ENCODE measurements around the gene METAP1D. TPM values are rescaled to one million over a fixed set of nuclear protein-coding genes. Genes with fewer than 3 reads are reported as not detected.
"Not testable (repeated sequence)": the region's sequence is repeated elsewhere in the genome, so short reads cannot be mapped to it uniquely, and the experiment has no call there.

The METAP1D gene
- total and polyA plus RNA-seq, 2 experiments from 2014 or later: 4.1 to 6.9 TPM

DNA sequence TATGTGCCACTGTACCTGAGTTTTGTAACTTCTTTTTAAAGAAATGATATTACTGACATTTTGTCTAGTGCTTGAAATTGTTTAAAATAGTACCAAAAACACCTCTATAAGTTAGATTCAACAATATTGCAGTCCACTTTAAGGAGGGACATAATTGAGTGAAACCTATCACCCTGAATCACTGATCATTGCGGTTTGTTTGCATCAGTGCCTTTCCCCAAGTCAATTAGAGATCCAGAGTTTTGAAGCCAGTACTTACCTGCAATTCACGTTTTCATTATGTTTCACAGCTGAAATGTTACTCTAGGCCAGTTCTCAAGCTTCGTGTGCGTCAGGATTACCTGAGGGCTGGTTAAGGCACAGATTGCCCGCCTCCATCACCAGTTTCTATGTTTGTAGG lies 58.9 kb downstream of the METAP1D start:
- DNase-seq: no peak
- H3F3A ChIP-seq (ENCODE audit: insufficient read depth): no peaks in the 10 kb centered on the region
- H4K20me1 ChIP-seq (ENCODE audit: insufficient read depth): no peaks in the 10 kb centered on the region
- no peaks in the 10 kb centered on the region for H3K4me1 ChIP-seq (ENCODE audit: insufficient read depth)
- H3K27ac ChIP-seq: no peak overlapping the region
- in situ Hi-C loops (cut with MboI): no loop called here
- no peak overlapping the region for H3K4me2 ChIP-seq (ENCODE audit: unreplicated experiment)
- H3K27me3 ChIP-seq (replicated peaks; ENCODE audit: insufficient read depth): no peaks in the 10 kb centered on the region
- H3K79me2 ChIP-seq (ENCODE audit: insufficient read depth): no peaks in the 10 kb centered on the region
- WGBS, 2 experiments (ENCODE audit: low coverage in 1 of 2, low lambda C conversion rate in 2 of 2, missing lambda C conversion rate in 2 of 2): 95 to 99% methylated on average over 5 of the region's 5 CpGs
- no peak overlapping the region for H3K4me3 ChIP-seq
- no peak overlapping the region for H2AFZ ChIP-seq
- no peak for TF ChIP-seq EZH2 (IDR thresholded peaks at IDR 0.05; ENCODE audit: insufficient read depth, poor library complexity, severe bottlenecking)
- TF ChIP-seq EZH2phosphoT487 (IDR thresholded peaks at IDR 0.05; ENCODE audit: insufficient read depth, low read depth): no peak
- no peaks in the 10 kb centered on the region for H3K36me3 ChIP-seq (ENCODE audit: low read depth)
- H3K9ac ChIP-seq: no peak overlapping the region
- no peaks in the 10 kb centered on the region for H3K9me2 ChIP-seq (ENCODE audit: insufficient read depth)
- no peaks in the 10 kb centered on the region for H3K9me3 ChIP-seq (ENCODE audit: low read depth)

DNA sequence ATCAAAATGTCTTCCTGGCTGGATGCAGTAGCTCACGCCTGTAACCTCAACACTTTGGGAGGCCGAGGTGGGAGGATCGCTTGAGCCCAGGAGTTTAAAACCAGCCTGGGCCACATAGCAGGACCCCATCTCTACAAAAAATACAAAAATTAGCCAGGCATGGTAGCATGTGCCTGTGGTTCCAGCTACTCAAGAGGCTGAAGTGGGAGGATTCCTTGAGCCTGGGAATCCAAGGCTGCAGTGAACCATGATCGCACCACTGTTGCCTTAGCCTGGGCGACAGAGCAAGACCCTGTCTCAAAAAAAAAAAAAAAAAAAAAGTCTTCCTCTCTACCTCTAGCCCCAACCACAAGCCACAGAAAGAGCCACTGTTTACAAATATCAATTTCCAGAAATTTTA lies 60.4 kb downstream of the METAP1D start:
- H3K4me2 ChIP-seq (ENCODE audit: unreplicated experiment); DNase-seq; H3K4me3 ChIP-seq; H3K27ac ChIP-seq; H3K79me2 ChIP-seq (ENCODE audit: insufficient read depth); in situ Hi-C loops (cut with MboI); H3K9ac ChIP-seq; H4K20me1 ChIP-seq (ENCODE audit: insufficient read depth); H3K9me3 ChIP-seq (ENCODE audit: low read depth); H3K36me3 ChIP-seq (ENCODE audit: low read depth); H3K27me3 ChIP-seq (replicated peaks; ENCODE audit: insufficient read depth); H3K4me1 ChIP-seq (ENCODE audit: insufficient read depth); H2AFZ ChIP-seq; H3F3A ChIP-seq (ENCODE audit: insufficient read depth); H3K9me2 ChIP-seq (ENCODE audit: insufficient read depth): not testable (repeated sequence)
- 95 to 97% methylated on average over 4 to 5 of the region's 5 CpGs for WGBS, 2 experiments (ENCODE audit: low coverage in 1 of 2, low lambda C conversion rate in 2 of 2, missing lambda C conversion rate in 2 of 2)

DNA sequence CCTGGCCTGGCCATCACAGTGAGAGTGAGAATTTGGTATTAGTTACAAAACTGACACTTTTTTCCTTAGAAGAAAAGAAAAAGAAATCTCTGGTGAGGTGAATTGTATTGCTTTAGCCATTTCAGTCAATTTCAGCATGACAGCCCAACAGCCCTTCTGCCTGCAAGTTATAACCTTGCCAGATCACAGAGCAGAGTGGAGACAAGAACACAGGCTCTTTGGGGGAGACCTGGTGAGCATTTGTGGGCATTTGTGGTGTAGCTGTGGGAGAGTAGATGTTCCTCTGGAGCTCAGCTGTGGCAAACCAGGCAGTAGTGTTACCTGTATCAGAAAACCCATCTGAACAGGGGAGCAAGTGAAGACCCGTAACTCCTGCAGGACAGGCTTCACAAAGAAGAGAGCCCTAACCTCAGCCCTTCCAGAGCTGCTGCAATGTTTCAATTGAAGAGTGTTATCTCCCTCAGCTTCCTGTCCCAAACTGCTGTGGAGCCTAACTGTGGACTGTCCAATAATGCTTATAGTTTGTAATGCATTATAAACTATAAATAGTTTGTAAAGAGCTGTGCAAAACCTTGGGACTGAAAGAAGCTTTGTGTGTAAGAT lies 62.8 kb downstream of the METAP1D start:
- Histone ChIP-seq H3F3A (ENCODE audit: insufficient read depth) (no peaks in the 10 kb centered on the region), H3K4me1 (ENCODE audit: insufficient read depth) (no peaks in the 10 kb centered on the region), H3K79me2 (ENCODE audit: insufficient read depth) (no peaks in the 10 kb centered on the region), H3K9me2 (ENCODE audit: insufficient read depth) (no peaks in the 10 kb centered on the region), H3K36me3 (ENCODE audit: low read depth) (peaks cover 3% of the 10 kb centered on the region; the same call in 1 of the 2 replicates), H3K27ac (no peak overlapping the region), H4K20me1 (ENCODE audit: insufficient read depth) (no peaks in the 10 kb centered on the region), H3K4me2 (ENCODE audit: unreplicated experiment) (no peak overlapping the region), H3K9me3 (ENCODE audit: low read depth) (no peaks in the 10 kb centered on the region), H3K27me3 (replicated peaks; ENCODE audit: insufficient read depth) (no peaks in the 10 kb centered on the region), H2AFZ (no peak overlapping the region), H3K4me3 (no peak overlapping the region), H3K9ac (no peak overlapping the region)
- 88 to 100% methylated on average over 1 of the region's 1 CpG for WGBS, 2 experiments (ENCODE audit: low coverage in 1 of 2, low lambda C conversion rate in 2 of 2, missing lambda C conversion rate in 2 of 2)
- in situ Hi-C loops (cut with MboI): no loop called here
- no peak for TF ChIP-seq EZH2phosphoT487 (IDR thresholded peaks at IDR 0.05; ENCODE audit: insufficient read depth, low read depth)
- no peak for DNase-seq

DNA sequence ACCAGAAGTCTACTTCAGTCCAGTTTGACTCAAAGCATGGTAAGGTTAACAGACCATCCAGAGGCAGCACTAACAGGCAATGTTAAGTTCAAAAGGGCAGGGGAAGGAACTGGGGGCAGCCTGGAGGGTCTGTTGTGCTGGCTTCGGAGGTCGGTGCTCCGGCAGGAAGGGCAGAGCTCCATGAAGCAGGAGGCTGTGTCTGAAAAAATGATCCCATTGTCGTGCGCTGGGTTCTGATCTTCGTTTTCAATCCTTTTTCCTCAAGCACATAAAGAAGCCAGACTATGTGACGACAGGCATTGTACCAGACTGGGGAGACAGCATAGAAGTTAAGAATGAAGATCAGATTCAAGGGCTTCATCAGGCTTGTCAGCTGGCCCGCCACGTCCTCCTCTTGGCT lies 63.7 kb downstream of the METAP1D start:
- Histone ChIP-seq H3K9ac (no peak overlapping the region), H3K27ac (no peak overlapping the region), H3K4me2 (ENCODE audit: unreplicated experiment) (no peak overlapping the region), H3K9me3 (ENCODE audit: low read depth) (no peaks in the 10 kb centered on the region), H2AFZ (no peak overlapping the region), H3K27me3 (replicated peaks; ENCODE audit: insufficient read depth) (no peaks in the 10 kb centered on the region), H3K4me3 (no peak overlapping the region), H3K36me3 (ENCODE audit: low read depth) (peaks cover 3% of the 10 kb centered on the region; the same call in 1 of the 2 replicates), H4K20me1 (ENCODE audit: insufficient read depth) (no peaks in the 10 kb centered on the region), H3K4me1 (ENCODE audit: insufficient read depth) (no peaks in the 10 kb centered on the region), H3K9me2 (ENCODE audit: insufficient read depth) (no peaks in the 10 kb centered on the region), H3F3A (ENCODE audit: insufficient read depth) (no peaks in the 10 kb centered on the region), H3K79me2 (ENCODE audit: insufficient read depth) (no peaks in the 10 kb centered on the region)
- 91% methylated on average over 9 of the region's 9 CpGs for WGBS, 2 experiments (ENCODE audit: low coverage in 1 of 2, low lambda C conversion rate in 2 of 2, missing lambda C conversion rate in 2 of 2)
- DNase-seq: no peak
- in situ Hi-C loops (cut with MboI): no loop called here
- TF ChIP-seq EZH2 (IDR thresholded peaks at IDR 0.05; ENCODE audit: insufficient read depth, poor library complexity, severe bottlenecking) (no peak), EZH2phosphoT487 (IDR thresholded peaks at IDR 0.05; ENCODE audit: insufficient read depth, low read depth) (no peak)

DNA sequence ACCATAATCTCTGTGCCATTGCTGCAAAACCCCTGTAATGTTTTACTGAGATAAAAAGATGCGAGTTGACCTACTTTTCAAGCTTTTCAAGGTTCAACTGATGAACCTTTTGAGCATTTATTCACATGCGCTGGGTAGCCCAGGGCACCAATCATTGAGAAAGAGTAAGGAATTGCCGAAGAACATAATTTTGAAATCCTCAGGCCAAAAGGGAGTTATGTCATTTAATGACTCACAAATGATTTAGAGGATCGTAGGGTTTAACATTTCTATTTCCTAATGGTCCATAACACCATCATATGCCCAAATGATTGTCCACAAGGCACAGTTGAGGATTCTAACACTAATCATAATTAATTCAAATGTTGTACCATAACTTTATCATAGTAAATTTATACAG lies 65.4 kb downstream of the METAP1D start:
- no peak overlapping the region for H3K4me3 ChIP-seq
- TF ChIP-seq EZH2phosphoT487 (IDR thresholded peaks at IDR 0.05; ENCODE audit: insufficient read depth, low read depth): no peak
- peak; percentile 17 for DNase-seq
- no peak overlapping the region for H3K27ac ChIP-seq
- no peaks in the 10 kb centered on the region for H3K79me2 ChIP-seq (ENCODE audit: insufficient read depth)
- H3K36me3 ChIP-seq (ENCODE audit: low read depth): peaks cover 3% of the 10 kb centered on the region; the same call in 1 of the 2 replicates
- 79 to 80% methylated on average over 4 of the region's 4 CpGs for WGBS, 2 experiments (ENCODE audit: low coverage in 1 of 2, low lambda C conversion rate in 2 of 2, missing lambda C conversion rate in 2 of 2)
- in situ Hi-C loops (cut with MboI): no loop called here
- H4K20me1 ChIP-seq (ENCODE audit: insufficient read depth): no peaks in the 10 kb centered on the region
- H3K9ac ChIP-seq: no peak overlapping the region
- no peaks in the 10 kb centered on the region for H3K9me2 ChIP-seq (ENCODE audit: insufficient read depth)
- no peaks in the 10 kb centered on the region for H3K9me3 ChIP-seq (ENCODE audit: low read depth)
- H3K27me3 ChIP-seq (replicated peaks; ENCODE audit: insufficient read depth): no peaks in the 10 kb centered on the region
- no peak overlapping the region for H2AFZ ChIP-seq
- no peaks in the 10 kb centered on the region for H3F3A ChIP-seq (ENCODE audit: insufficient read depth)
- H3K4me1 ChIP-seq (ENCODE audit: insufficient read depth): no peaks in the 10 kb centered on the region
- no peak overlapping the region for H3K4me2 ChIP-seq (ENCODE audit: unreplicated experiment)

Data from GM23248 (cell line).